ENCODE measurements around the gene FKBP9. TPM values are rescaled to one million over a fixed set of nuclear protein-coding genes. Genes with fewer than 3 reads are reported as not detected.
A peak's percentile ranks its signal among the peaks of the same experiment; 100 is the strongest.
"Not testable (repeated sequence)": the region's sequence is repeated elsewhere in the genome, so short reads cannot be mapped to it uniquely, and the experiment has no call there.

Gene FKBP9
- polyA plus RNA-seq (2011; rRNA removed) (248 and 315 TPM in 2 replicates), polyA minus RNA-seq (2011; rRNA and poly(A)+ RNA removed) (164 and 193 TPM in 2 replicates)

- DNase-seq (ENCODE audit: low read depth) = no peak
- TF ChIP-seq CTCF (IDR thresholded peaks at IDR 0.05; ENCODE audit: insufficient read depth, low read depth, low read length) = no peak
- H3K27me3 ChIP-seq (ENCODE audit: control insufficient read depth, insufficient read depth, low read length) = no peaks in the 10 kb centered on the region
- ChIA-PET POLR2A (interaction anchor here (0.6 kb wide), 2 partner anchors 17 to 352 kb away, joined by 3 to 4 read pairs; no protein-coding TSS in a partner anchor), CTCF (interaction anchor here (0.6 to 1.6 kb wide), 5 partner anchors 14 to 157 kb away, joined by 3 to 9 read pairs (median 4); no protein-coding TSS in a partner anchor)
- peak within 1 kb of the TSS; percentile 94 for H3K4me3 ChIP-seq (ENCODE audit: low read depth, low read length)
- 0 out of 2 replicates have a peak, but pooled peaks cover 1% of the 10 kb centered on the region for H3K36me3 ChIP-seq (ENCODE audit: control insufficient read depth, insufficient read depth, low read length)
These were observed at the start of gene FKBP9 for GRCh38 chr7:32957326-32958045. FKBP9 (plus strand) TSS chr7:32957440; CDS start chr7:32957574, 134 bp downstream.

- Histone ChIP-seq H3K36me3 (ENCODE audit: control insufficient read depth, insufficient read depth, low read length) (peaks cover 3% of the 10 kb centered on the region), H3K27me3 (ENCODE audit: control insufficient read depth, insufficient read depth, low read length) (no peaks in the 10 kb centered on the region), H3K4me3 (ENCODE audit: low read depth, low read length) (no peak overlapping the region)
- POLR2A ChIA-PET = no interaction called here
- DNase-seq (ENCODE audit: low read depth) = no peak
- CTCF ChIA-PET = no interaction called here
- TF ChIP-seq CTCF (IDR thresholded peaks at IDR 0.05; ENCODE audit: insufficient read depth, low read depth, low read length) = no peak
These were observed 47.0 kb upstream of the FKBP9 start for GRCh38 chr7:32910195-32910594.

- no peak for DNase-seq (ENCODE audit: low read depth)
- TF ChIP-seq CTCF (IDR thresholded peaks at IDR 0.05; ENCODE audit: insufficient read depth, low read depth, low read length) = 0 out of 2 replicates have a peak, but pooled peaks have one; percentile 19
- Histone ChIP-seq H3K4me3 (ENCODE audit: low read depth, low read length) (no peak overlapping the region), H3K36me3 (ENCODE audit: control insufficient read depth, insufficient read depth, low read length) (peaks cover 7% of the 10 kb centered on the region), H3K27me3 (ENCODE audit: control insufficient read depth, insufficient read depth, low read length) (no peaks in the 10 kb centered on the region)
- ChIA-PET POLR2A (no interaction called here), CTCF (no interaction called here)
These were observed 43.1 kb upstream of the FKBP9 start for GRCh38 chr7:32914184-32914583.

- CTCF ChIA-PET = no interaction called here
- peaks cover 7% of the 10 kb centered on the region for H3K36me3 ChIP-seq (ENCODE audit: control insufficient read depth, insufficient read depth, low read length)
- H3K27me3 ChIP-seq (ENCODE audit: control insufficient read depth, insufficient read depth, low read length) = no peaks in the 10 kb centered on the region
- DNase-seq (ENCODE audit: low read depth) = no peak
- H3K4me3 ChIP-seq (ENCODE audit: low read depth, low read length) = no peak overlapping the region
- POLR2A ChIA-PET = no interaction called here
- TF ChIP-seq CTCF (IDR thresholded peaks at IDR 0.05; ENCODE audit: insufficient read depth, low read depth, low read length) = no peak
These were observed 42.2 kb upstream of the FKBP9 start for GRCh38 chr7:32915041-32915536.

GRCh38 chr7:32916006-32916405 lies 41.2 kb upstream of the FKBP9 start:
- H3K27me3 ChIP-seq (ENCODE audit: control insufficient read depth, insufficient read depth, low read length) = no peaks in the 10 kb centered on the region
- H3K36me3 ChIP-seq (ENCODE audit: control insufficient read depth, insufficient read depth, low read length) = peaks cover 10% of the 10 kb centered on the region
- CTCF ChIA-PET = no interaction called here
- POLR2A ChIA-PET = no interaction called here
- no peak for TF ChIP-seq CTCF (IDR thresholded peaks at IDR 0.05; ENCODE audit: insufficient read depth, low read depth, low read length)
- no peak for DNase-seq (ENCODE audit: low read depth)
- no peak overlapping the region for H3K4me3 ChIP-seq (ENCODE audit: low read depth, low read length)

- DNase-seq (ENCODE audit: low read depth); H3K36me3 ChIP-seq (ENCODE audit: control insufficient read depth, insufficient read depth, low read length); H3K27me3 ChIP-seq (ENCODE audit: control insufficient read depth, insufficient read depth, low read length); H3K4me3 ChIP-seq (ENCODE audit: low read depth, low read length); POLR2A ChIA-PET; CTCF ChIA-PET: not testable (repeated sequence)
These were observed 40.2 kb upstream of the FKBP9 start for GRCh38 chr7:32916994-32917393.

Measured in BJ (cell line).